Measurements from ENCODE around the gene GMEB2.

DNA sequence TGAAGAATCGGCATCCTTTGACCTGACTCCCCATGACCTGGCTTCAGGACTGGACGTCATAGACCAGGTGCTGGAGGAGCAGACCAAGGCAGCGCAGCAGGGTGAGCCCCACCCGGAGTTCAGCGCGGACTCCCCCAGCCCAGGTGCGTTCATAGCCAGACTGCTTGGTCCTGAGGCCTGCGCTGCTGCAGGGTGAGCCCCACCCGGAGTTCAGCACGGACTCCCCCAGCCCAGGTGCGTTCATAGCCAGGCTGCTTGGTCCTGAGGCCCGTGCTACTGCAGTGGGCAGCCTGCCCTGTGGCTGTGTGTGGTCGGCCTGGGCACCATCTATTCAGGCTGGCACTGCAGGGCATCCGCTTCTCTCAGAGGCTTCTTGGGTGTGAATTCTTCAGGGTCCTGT, 47.0 kb upstream of the GMEB2 start:
- no peak for TF ChIP-seq EZH2 (IDR thresholded peaks at IDR 0.05)
- TF ChIP-seq FOXP2 (optimal IDR thresholded peaks at IDR 0.05; ENCODE audit: control extremely low read depth, extremely low read length, insufficient read depth) = no peak
- no peak for TF ChIP-seq POLR2AphosphoS5 (IDR thresholded peaks at IDR 0.05; ENCODE audit: borderline replicate concordance, low read depth, low read length)

All from SK-N-MC (cell line).